ENCODE measurements around the gene UGT1A10.

DNA sequence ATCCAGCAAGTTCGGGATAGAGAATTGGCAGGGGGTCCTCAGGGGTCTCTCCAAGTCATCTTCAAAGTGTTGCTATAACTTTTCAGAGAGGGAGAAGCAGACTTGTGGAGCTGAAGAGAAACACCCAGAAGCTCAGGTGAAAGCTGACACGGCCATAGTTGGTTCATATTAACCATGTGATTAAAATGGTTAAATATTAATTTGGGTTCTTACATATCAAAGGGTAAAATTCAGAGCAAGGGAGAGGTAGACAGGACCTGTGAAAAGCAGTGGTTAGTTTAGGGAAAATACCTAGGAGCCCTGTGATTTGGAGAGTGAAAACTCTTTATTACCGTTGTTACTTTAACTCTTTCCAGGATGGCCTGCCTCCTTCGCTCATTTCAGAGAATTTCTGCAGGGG, 56.4 kb downstream of the UGT1A10 start, which contains the start of gene UGT1A6:
- TF ChIP-seq TCF12 (IDR thresholded peaks at IDR 0.05; ENCODE audit: low read depth) (no peak), EGR1 (IDR thresholded peaks at IDR 0.05) (no peak), TEAD4 (IDR thresholded peaks at IDR 0.05) (no peak), CEBPB (IDR thresholded peaks at IDR 0.05) (no peak), CREB1 (IDR thresholded peaks at IDR 0.05; ENCODE audit: low read depth) (no peak), EP300 (IDR thresholded peaks at IDR 0.05; ENCODE audit: borderline replicate concordance) (no peak), FOXM1 (IDR thresholded peaks at IDR 0.05; ENCODE audit: borderline replicate concordance, low read depth) (no peak), ZBTB7A (IDR thresholded peaks at IDR 0.05; ENCODE audit: low read depth) (no peak), YY1 (IDR thresholded peaks at IDR 0.05; ENCODE audit: low read depth) (no peak), TAF1 (IDR thresholded peaks at IDR 0.05; ENCODE audit: low read depth) (no peak)
- TF ChIP-seq, protein P1, sequence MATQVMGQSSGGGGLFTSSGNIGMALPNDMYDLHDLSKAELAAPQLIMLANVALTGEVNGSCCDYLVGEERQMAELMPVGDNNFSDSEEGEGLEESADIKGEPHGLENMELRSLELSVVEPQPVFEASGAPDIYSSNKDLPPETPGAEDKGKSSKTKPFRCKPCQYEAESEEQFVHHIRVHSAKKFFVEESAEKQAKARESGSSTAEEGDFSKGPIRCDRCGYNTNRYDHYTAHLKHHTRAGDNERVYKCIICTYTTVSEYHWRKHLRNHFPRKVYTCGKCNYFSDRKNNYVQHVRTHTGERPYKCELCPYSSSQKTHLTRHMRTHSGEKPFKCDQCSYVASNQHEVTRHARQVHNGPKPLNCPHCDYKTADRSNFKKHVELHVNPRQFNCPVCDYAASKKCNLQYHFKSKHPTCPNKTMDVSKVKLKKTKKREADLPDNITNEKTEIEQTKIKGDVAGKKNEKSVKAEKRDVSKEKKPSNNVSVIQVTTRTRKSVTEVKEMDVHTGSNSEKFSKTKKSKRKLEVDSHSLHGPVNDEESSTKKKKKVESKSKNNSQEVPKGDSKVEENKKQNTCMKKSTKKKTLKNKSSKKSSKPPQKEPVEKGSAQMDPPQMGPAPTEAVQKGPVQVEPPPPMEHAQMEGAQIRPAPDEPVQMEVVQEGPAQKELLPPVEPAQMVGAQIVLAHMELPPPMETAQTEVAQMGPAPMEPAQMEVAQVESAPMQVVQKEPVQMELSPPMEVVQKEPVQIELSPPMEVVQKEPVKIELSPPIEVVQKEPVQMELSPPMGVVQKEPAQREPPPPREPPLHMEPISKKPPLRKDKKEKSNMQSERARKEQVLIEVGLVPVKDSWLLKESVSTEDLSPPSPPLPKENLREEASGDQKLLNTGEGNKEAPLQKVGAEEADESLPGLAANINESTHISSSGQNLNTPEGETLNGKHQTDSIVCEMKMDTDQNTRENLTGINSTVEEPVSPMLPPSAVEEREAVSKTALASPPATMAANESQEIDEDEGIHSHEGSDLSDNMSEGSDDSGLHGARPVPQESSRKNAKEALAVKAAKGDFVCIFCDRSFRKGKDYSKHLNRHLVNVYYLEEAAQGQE (IDR thresholded peaks at IDR 0.05; ENCODE audit: low read depth), result no peak
- TF ChIP-seq, protein P2, sequence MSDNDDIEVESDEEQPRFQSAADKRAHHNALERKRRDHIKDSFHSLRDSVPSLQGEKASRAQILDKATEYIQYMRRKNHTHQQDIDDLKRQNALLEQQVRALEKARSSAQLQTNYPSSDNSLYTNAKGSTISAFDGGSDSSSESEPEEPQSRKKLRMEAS (IDR thresholded peaks at IDR 0.05), result no peak
- TF ChIP-seq, protein P3, sequence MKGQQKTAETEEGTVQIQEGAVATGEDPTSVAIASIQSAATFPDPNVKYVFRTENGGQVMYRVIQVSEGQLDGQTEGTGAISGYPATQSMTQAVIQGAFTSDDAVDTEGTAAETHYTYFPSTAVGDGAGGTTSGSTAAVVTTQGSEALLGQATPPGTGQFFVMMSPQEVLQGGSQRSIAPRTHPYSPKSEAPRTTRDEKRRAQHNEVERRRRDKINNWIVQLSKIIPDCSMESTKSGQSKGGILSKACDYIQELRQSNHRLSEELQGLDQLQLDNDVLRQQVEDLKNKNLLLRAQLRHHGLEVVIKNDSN (IDR thresholded peaks at IDR 0.05), result no peak

Data from Ishikawa (cell line).